Kasumi-1 (cell line): ENCODE measurements around the gene FBLN1.
"Not testable (repeated sequence)": the region's sequence is repeated elsewhere in the genome, so short reads cannot be mapped to it uniquely, and the experiment has no call there.

Source experiments
- DNase-seq, 2 experiments: peaks; one replicate each; lab custom pipeline; 2025; lab: John Stamatoyannopoulos, UW

FBLN1 gene

DNA sequence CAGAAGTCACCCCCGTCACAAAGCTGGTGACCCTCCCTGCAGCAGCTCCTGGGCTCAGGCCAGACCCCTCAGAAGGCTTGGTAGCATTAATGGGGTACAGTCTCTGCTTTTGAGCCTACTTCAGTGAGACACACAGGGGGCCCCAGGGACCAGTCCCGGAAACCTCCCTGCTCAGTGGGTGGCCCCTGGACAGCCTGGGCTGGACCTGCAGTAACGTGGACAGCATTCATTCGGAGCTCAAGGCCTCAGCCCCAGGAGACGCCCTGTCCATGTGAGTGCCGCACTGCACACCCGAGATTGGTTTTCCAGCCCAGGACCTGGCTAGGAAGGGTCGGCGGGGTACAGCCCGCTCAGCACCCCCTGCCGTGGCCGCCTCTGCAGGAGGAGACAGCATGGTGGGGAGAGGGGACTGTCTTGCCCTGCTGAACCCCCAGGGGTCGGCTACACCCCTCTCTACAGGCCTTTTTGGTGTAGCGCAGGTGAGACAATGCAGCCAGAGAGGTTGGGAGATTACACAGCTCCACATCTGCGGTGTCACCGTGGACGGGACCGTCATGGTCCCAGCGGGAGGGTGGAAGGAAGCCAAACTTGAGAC is 83.4 kb downstream of the FBLN1 start:
- no peak for DNase-seq

DNA sequence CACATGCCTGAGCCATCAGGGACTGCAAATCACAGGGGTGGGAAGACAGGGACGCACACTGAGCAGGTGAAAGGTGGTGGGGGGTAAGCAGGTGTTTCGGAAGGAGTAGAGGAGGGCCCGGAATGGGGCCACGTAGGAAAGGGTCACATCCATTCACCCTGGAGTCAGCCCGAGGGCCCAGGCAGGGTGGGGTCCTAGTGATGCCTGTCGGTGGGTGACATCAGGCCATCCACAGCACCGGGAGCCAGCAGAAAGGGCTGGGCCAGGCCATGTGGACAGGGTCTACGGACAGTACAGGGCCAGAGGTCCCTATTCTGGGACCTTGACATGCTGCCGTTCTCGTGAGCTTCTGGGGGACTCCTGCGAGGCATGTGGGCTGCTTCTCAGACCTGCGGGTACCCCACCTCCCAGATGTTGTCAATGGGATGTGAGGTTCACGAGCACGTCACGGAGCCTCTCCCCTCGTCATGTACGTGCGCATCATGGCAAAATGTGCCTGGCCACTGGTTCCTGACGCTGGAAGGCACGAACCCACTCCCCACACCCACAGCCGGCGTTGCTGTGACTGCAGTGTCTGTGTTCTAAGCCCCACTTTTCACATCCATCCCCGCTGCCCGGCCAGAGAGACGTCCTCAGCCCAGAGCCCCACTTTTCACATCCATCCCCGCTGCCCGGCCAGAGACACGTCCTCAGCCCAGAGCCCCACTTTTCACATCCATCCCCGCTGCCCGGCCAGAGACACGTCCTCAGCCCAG is 84.1 kb downstream of the FBLN1 start:
- no peak for DNase-seq

- no peak for DNase-seq
Observed at GRCh38 chr22:45587638-45588505, 85.2 kb downstream of the FBLN1 start.

DNA sequence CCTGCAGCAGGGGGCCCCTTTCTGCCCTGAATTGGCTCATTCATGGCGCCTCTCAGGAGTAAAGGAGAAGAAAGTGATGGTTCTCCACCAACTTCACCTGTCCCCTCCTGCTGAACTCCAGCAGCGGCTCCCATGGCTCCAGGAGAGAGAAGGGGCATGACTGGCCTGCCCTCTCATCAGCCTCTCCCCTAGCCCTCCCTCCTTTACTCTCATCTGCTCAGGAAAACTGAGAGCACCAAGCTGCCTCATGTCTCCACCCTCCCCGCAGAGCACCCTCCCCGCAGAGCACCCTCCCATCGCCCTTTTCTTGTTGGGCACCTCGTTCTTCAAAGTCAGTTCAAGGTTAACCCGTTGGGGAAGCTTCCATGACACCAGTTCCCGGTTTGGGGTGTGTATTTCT is 86.9 kb downstream of the FBLN1 start:
- DNase-seq: no peak

DNA sequence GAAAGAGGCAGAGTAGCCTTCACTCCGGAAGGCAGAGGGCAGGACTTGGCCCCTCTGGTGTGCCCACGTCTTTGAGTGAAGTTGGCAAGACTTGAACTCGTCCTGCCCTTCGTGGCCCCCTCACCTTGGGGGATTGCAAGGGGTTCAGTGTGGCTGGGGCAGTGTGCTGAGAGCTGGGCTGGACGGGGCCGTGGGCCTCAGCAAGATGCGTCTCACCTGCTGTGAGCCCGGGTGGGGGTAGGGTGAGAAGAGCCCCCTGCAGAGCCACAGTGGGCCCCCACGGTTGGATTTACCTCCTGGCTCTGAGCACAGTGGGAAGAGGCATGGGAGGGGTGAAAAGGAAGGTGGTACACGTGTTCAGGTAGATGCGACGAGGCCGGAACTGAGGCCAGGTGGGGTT is 87.6 kb downstream of the FBLN1 start:
- no peak for DNase-seq

GRCh38 chr22:45591633-45592213 is 89.0 kb downstream of the FBLN1 start:
- DNase-seq: not testable (repeated sequence)

DNA sequence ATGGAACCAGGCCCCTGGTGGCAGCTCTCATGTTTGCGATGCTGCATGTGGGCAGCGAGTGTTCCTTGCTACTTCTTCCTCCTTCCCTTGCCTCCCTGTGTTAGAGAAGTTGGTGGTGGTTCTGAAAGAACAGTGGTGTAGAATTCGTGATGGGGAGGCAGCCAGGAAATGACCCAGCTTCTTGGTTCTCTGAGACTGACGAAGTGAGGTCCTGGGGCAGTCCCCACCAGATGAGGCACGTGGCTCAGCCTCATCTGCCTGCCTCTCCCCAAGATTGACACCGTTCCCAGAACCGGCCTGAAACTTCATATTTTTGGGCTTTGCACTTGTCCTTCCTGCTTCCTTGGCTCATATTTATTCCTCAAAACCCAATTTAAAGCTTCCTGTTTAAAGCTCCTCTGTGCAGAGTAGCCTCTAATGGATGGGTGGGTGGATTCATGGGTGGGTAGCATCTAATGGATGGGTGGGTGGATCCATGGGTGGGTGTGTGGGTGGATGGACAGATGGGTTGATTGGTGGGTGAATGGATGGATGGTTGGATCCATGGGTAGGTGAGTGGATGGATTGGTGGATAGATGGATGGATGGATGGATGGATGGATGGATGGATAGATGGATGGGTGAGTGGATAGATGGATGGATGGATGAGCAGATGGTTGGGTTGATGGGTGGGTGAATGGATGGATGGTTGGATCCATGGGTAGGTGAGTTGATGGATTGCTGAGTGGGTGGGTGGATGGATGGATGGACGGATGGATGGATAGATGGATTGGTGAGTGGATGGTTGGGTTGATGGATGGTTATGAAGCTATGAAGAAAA is 91.6 kb downstream of the FBLN1 start:
- DNase-seq: no peak

GRCh38 chr22:45597460-45598192 is 94.9 kb downstream of the FBLN1 start:
- DNase-seq: no peak

GRCh38 chr22:45598596-45599217 is 96.0 kb downstream of the FBLN1 start:
- no peak for DNase-seq

- DNase-seq: no peak
Observed at GRCh38 chr22:45599836-45600577, 97.3 kb downstream of the FBLN1 start.

- DNase-seq: no peak
Observed at GRCh38 chr22:45600790-45601730, 98.4 kb downstream of the FBLN1 start.

DNA sequence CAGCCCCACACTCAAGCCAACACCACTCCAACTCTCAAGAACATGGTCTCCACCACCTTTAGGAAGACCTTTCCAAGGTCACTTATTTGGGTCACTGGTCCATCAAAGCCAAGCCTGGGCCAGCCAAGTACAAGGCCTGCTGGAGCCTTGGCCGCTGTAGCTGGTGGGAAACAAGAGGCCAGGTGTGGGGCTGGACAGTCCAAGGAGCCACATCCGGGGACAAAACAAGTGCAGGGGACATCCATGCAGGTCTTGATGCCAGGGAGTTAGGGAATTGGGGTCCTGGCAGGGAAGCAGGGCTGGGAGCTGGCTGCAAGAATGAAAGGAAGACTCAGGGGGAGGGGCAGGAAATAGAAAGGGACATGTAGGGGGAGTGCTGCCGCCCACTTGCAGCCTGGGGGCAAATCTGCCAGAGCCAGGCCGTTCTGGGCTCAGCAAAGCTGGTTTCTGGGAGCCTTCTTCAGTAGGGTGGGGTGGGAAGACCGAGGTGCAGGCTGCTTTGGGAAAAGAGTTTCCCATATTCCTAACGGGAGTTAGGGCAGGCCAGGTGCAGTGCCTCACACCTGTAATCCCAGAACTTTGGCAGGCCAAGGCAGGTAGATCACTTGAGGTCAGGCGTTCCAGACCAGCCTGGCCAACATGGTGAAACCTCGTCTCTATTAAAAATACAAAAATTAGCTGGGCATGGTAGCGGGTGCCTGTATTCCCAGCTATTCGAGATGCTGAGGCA is 99.5 kb downstream of the FBLN1 start:
- no peak for DNase-seq

DNA sequence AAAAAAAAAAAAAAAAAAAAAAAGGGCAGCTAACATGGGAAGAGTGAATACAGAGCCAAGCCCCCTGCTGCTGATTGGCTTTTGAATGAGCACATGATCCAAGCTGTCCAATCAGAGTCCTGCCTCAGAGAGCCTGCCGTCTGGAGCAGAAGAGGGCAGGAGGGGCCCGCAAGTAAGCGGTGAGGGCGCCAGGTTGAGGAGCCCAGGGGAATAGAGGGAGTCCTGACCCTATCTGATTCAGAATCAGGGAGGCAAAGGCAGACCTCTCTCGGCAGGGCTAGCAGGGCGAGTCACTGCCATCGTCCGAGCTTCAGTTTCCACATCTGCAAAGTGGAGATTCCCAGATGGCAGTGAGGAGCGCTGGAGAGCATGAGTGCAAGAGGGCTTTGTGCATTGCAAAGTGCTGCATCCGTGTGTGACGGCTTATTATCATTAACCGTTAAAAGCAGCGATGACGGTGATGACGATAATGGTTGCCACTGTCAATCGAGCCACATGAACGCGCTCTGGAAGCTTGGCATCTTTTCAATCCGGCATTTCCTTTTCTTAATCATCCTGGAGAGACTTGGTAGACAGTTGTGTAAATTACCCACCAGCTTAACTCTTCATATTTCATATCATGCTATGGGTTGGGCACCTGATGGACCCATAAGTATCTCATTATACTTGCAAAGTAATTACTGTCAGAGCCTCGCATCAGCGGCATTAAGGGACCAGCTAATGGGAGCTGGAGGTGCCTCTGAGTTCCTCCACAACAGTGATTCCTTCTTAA is 100.3 kb downstream of the FBLN1 start:
- DNase-seq: no peak

GRCh38 chr22:45603619-45604018 is 100.9 kb downstream of the FBLN1 start:
- no peak for DNase-seq

DNA sequence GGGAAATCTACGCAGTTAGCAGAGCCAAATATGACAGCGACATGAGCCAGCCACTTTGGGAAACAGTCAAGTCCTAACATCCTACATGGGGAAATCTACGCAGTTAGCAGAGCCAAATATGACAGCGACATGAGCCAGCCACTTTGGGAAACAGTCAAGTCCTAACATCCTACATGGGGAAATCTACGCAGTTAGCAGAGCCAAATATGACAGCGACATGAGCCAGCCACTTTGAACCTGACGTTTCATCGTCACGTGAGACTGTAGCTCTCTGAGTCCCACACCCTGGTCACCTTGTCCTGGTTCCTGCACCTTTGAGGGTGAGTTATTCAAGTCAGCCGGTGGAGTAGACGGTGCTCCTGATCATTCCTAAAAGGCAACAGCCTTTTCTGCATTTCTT is 105.4 kb downstream of the FBLN1 start:
- DNase-seq: not testable (repeated sequence)

DNA sequence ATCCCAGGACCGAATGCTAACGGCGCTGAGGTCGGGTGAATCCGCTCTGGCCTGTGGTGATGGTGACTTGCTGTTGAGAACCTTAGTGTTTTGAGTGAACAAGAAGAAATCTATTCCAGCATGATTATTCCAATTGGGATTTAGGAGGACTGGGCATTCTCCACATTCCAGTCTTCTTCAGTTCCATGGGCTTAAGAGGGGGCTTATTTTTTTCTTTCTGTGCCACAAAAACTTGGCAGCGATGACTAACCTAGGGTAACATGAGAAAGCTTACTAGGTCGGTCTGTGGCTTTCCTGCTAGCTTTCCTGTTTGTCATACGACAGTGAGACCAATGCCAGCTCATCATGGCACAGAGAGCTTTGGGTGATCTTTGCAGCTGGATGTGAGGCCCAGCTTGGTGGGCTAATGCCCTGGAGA is 106.1 kb downstream of the FBLN1 start:
- DNase-seq: peak; percentile 76 to 82

- DNase-seq: peak; percentile 9 to 22
Observed at GRCh38 chr22:45612451-45612901, 109.8 kb downstream of the FBLN1 start.
